GM12874 (cell line): Measurements from ENCODE around the gene MANF.

Source experiments
- CTCF ChIP-seq: IDR thresholded peaks from 2 replicates; pipeline ENCODE4 v1.5.1; 2011; ENCODE audit warnings: low read depth, mild to moderate bottlenecking, control low read depth, low read length, moderate library complexity; ENCODE audit not compliant: insufficient read depth

Gene MANF

GRCh38 chr3:51374456-51374855, 10.6 kb upstream of the MANF start:
- TF ChIP-seq CTCF: no peak

- no peak for TF ChIP-seq CTCF
Measured at GRCh38 chr3:51375136-51375535, 10.0 kb upstream of the MANF start.

GRCh38 chr3:51375571-51375970, 9.5 kb upstream of the MANF start:
- no peak for TF ChIP-seq CTCF

GRCh38 chr3:51378065-51378464, 7.0 kb upstream of the MANF start:
- TF ChIP-seq CTCF: no peak

- no peak for TF ChIP-seq CTCF
Measured at GRCh38 chr3:51378726-51379125, 6.4 kb upstream of the MANF start.

- no peak for TF ChIP-seq CTCF
Measured at GRCh38 chr3:51379301-51379700, 5.8 kb upstream of the MANF start.

GRCh38 chr3:51379746-51380455, 5.2 kb upstream of the MANF start:
- no peak for TF ChIP-seq CTCF
